Cardiac muscle cell (in vitro differentiated cells and primary cell): ENCODE results near the gene TBC1D14. TPM values are rescaled to one million over a fixed set of nuclear protein-coding genes. Genes with fewer than 3 reads are reported as not detected.

ENCODE experiments used
- DNase-seq, 2 donors: peaks; one replicate each; pipeline versions ENCODE4 v3.0.0 to v3.0.0-alpha.2; 2010 to 2017; ENCODE audit warnings: low read depth in 1 of 2, low spot score in 1 of 2
- H3K27ac ChIP-seq: fragments of 200-600 bp; sonication (generic); 2 replicates; pipeline ENCODE4 v1.5.1; 2016
- H3K27me3 ChIP-seq: fragments of 200-600 bp; sonication (generic); 2 replicates; pipeline ENCODE4 v1.6.0; 2016; ENCODE audit warnings: control low read depth
- H3K36me3 ChIP-seq: fragments of 200-600 bp; sonication (generic); 2 replicates; pipeline ENCODE4 v1.5.1; 2016; ENCODE audit warnings: control low read depth
- H3K4me1 ChIP-seq: fragments of 200-600 bp; sonication (generic); 2 replicates; pipeline ENCODE4 v1.8.1; 2017; ENCODE audit warnings: low read depth, mild to moderate bottlenecking, mixed run types
- H3K4me3 ChIP-seq: fragments of 200-600 bp; sonication (generic); 2 replicates; pipeline ENCODE4 v1.5.1; 2016; ENCODE audit warnings: mild to moderate bottlenecking
- H3K9me3 ChIP-seq: fragments of 200-600 bp; sonication (generic); 2 replicates; pipeline ENCODE4 v1.5.1; 2017; ENCODE audit warnings: low read depth, mild to moderate bottlenecking, control low read depth
- polyA plus RNA-seq: library from polyadenylated mRNA; unstranded; fragments of >200 nt; fragmentation: Nextera tagmentation; extraction: Ambion mirVana; gene quantifications from 2 replicates; pipeline ENCODE4 v1.2.1, GENCODE V29; 2016
- total RNA-seq: library from RNA; depleted of rRNA; stranded (reverse); fragments of >200 nt; gene quantifications from 2 replicates; pipeline ENCODE4 v1.2.3, GENCODE V29; 2016
- TF ChIP-seq, protein P1 (sequence below): IDR thresholded peaks from 2 replicates; pipeline ENCODE4 v1.5.1; 2012; ENCODE audit warnings: low read depth, mild to moderate bottlenecking, low read length

TBC1D14 gene
- total and polyA plus RNA-seq, 2 experiments from 2014 or later, result 30.5 to 41.8 TPM

DNA sequence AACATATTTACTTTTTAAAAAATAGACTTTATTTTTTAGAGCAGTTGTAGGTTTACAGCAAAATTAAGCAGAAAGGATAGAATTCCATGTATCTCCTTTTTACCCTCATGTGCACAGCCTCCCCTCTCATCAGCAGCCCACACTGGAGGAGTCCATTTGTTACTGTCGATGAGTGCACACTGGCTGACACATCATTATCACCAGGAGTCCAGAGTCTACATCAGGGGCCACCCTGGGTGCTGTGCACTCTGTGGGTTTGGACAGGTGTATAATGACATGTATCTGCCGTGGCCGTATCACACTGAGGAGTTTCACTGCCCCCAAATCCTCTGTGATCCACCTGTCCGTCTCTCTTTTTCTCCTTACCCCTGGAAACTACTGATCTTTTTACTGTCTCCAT, 26.3 kb downstream of the TBC1D14 start:
- Histone ChIP-seq H3K4me1 (no peaks in the 10 kb centered on the region), H3K4me3 (no peak overlapping the region), H3K36me3 (no peaks in the 10 kb centered on the region), H3K27me3 (no peaks in the 10 kb centered on the region), H3K9me3 (no peaks in the 10 kb centered on the region), H3K27ac (no peak overlapping the region)
- DNase-seq, result no peak
- TF ChIP-seq, protein P1, sequence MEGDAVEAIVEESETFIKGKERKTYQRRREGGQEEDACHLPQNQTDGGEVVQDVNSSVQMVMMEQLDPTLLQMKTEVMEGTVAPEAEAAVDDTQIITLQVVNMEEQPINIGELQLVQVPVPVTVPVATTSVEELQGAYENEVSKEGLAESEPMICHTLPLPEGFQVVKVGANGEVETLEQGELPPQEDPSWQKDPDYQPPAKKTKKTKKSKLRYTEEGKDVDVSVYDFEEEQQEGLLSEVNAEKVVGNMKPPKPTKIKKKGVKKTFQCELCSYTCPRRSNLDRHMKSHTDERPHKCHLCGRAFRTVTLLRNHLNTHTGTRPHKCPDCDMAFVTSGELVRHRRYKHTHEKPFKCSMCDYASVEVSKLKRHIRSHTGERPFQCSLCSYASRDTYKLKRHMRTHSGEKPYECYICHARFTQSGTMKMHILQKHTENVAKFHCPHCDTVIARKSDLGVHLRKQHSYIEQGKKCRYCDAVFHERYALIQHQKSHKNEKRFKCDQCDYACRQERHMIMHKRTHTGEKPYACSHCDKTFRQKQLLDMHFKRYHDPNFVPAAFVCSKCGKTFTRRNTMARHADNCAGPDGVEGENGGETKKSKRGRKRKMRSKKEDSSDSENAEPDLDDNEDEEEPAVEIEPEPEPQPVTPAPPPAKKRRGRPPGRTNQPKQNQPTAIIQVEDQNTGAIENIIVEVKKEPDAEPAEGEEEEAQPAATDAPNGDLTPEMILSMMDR, result no peak

DNA sequence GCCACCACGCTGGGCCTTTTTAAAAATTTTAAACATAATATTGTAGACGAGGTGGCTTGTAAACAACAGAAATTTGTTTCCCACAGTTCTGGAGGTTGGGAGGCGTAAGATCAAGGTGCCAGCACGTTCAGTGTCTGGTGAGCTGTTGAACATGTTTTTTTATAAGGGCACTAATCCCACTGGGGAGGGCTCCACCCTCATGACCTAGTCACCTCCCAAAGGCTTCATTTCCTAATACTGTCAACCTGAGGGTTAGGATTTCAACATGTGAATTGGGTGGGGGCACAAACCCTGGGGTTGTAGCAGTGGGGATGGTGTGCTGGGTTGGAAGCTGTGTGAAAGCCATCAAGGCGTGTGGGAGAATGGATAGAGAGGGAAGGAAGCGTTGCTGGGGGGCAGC, 27.6 kb downstream of the TBC1D14 start:
- Histone ChIP-seq H3K4me1 (peaks cover 5% of the 10 kb centered on the region), H3K9me3 (no peaks in the 10 kb centered on the region), H3K27me3 (no peaks in the 10 kb centered on the region), H3K36me3 (no peaks in the 10 kb centered on the region), H3K4me3 (no peak overlapping the region), H3K27ac (no peak overlapping the region)
- no peak for DNase-seq
- TF ChIP-seq, protein P1, result no peak

DNA sequence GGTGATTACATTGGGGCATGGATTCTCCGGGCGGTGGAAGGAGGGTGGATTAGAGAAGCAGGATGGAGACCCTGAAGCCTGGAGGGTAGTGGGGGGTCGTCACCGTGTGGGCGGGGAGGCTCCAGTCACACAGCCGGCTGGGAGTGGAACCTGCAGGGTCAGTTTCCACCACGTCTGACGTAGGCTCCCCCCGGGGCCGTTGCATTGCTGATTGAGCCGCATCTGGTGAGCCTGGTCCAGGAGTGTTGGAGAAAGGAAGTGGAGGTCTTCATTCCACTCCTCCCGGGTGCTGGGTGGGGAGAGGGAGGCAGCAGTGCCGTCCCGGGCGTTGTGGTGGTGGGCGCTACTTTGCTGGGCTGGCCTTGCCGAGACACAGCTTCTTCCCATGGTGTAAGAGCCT, 28.1 kb downstream of the TBC1D14 start:
- no peak for DNase-seq
- Histone ChIP-seq H3K27me3 (no peaks in the 10 kb centered on the region), H3K36me3 (no peaks in the 10 kb centered on the region), H3K27ac (no peak overlapping the region), H3K4me1 (peaks cover 8% of the 10 kb centered on the region), H3K9me3 (no peaks in the 10 kb centered on the region), H3K4me3 (no peak overlapping the region)
- TF ChIP-seq, protein P1, result no peak

DNA sequence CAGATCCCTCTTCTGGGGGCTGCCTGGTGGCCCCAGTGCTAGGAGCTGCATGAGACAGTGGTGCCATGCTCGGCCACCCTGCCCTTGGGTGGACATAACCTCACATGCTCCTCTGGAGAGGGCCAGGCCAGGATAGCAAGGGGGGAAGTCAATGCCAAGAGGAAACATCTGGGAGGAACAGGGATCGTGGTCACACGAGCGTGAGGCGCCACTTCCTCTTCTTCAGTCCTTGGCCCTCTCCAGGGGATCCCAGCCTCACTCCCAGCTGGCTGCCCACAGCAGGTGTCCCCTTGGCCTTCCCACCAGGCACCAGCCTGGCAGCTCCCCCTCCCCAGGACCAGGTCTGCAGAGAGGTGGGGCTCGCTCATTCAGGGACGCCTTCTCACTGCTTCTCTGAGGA, 28.6 kb downstream of the TBC1D14 start:
- Histone ChIP-seq H3K36me3 (no peaks in the 10 kb centered on the region), H3K27me3 (no peaks in the 10 kb centered on the region), H3K4me1 (peaks cover 8% of the 10 kb centered on the region), H3K9me3 (no peaks in the 10 kb centered on the region), H3K4me3 (no peak overlapping the region), H3K27ac (no peak overlapping the region)
- TF ChIP-seq, protein P1, result no peak
- DNase-seq, result no peak

DNA sequence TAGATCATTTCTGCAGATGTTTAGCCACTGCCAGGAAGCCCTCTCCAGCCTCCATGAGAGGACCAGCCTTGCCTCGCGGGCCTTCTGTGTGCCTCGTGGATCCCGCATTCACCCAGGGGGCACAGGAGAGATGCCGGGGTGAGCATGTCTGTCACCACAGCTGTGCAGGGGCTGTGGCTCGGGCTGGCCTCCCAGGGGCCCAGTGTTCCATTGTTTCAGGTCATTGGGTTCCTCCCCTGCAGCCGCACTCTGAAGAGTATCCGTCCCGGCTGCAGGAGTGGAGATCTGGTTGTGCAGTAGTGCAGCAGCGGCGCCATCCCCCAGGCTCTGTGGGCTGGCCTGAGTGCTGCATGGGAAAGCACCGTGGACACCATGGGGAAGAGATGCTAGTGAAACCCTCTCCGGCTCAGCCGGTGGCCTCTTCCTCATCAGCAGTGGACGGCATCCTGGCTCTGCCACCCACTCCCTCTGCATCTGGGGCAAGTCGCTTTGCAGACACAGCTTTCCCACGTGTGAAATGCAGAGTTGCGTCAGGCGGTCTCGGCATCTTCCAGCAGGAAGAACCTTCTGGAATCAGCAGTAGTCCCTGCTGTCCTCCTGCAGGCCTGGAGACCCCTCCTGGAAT, 29.1 kb downstream of the TBC1D14 start:
- H3K9me3 ChIP-seq, result no peaks in the 10 kb centered on the region
- DNase-seq, result no peak
- H3K36me3 ChIP-seq, result no peaks in the 10 kb centered on the region
- no peak overlapping the region for H3K27ac ChIP-seq
- H3K4me1 ChIP-seq, result peaks cover 12% of the 10 kb centered on the region
- no peaks in the 10 kb centered on the region for H3K27me3 ChIP-seq
- TF ChIP-seq, protein P1, result no peak
- H3K4me3 ChIP-seq, result no peak overlapping the region
